Neural cell (in vitro differentiated cells): ENCODE results near the gene LYPD1. TPM values are rescaled to one million over a fixed set of nuclear protein-coding genes. Genes with fewer than 3 reads are reported as not detected.

Source experiments
- H2AFZ ChIP-seq: fragments of 200-600, 300-800 bp; sonication (generic), shearing (Covaris generic); 2 replicates; pipeline ENCODE4 v1.6.0; 2014; ENCODE audit warnings: low read depth, mild to moderate bottlenecking, antibody characterized with exemption, low read length, moderate library complexity
- H3F3A ChIP-seq: fragments of 200-600 bp; shearing (Covaris generic); 2 replicates; pipeline ENCODE4 v1.6.1; 2016; ENCODE audit warnings: mild to moderate bottlenecking, moderate library complexity, mixed read lengths, antibody characterized with exemption, low read length; ENCODE audit not compliant: insufficient read depth, poor library complexity, severe bottlenecking
- H3K27ac ChIP-seq: fragments of 200-600, 300-800 bp; sonication (generic), shearing (Covaris generic); 2 replicates; pipeline ENCODE4 v1.5.1; 2014; ENCODE audit warnings: mild to moderate bottlenecking, low read length, moderate library complexity
- H3K27me3 ChIP-seq: fragments of 300-800, 200-600 bp; sonication (generic), shearing (Covaris generic); 2 replicates; pipeline ENCODE4 v1.6.0; 2014; ENCODE audit warnings: mild to moderate bottlenecking, low read depth, low read length, moderate library complexity; ENCODE audit not compliant: insufficient read depth
- H3K36me3 ChIP-seq: fragments of 300-800, 200-600 bp; sonication (generic), shearing (Covaris generic); 2 replicates; pipeline ENCODE4 v1.5.1; 2014; ENCODE audit warnings: mild to moderate bottlenecking, antibody characterized with exemption, low read length, moderate library complexity; ENCODE audit not compliant: insufficient read depth
- H3K4me2 ChIP-seq: fragments of 300-800, 200-600 bp; sonication (generic), shearing (Covaris generic); 2 replicates; pipeline ENCODE4 v1.6.0; 2014; ENCODE audit warnings: mild to moderate bottlenecking, low read length
- H3K4me3 ChIP-seq: fragments of 300-800, 200-600 bp; sonication (generic), shearing (Covaris generic); 2 replicates; pipeline ENCODE4 v1.5.1; 2014; ENCODE audit warnings: mild to moderate bottlenecking, low read length, moderate library complexity
- H3K79me2 ChIP-seq: fragments of 200-600 bp; shearing (Covaris generic); replicated peaks from 2 replicates; pipeline ENCODE4 v1.6.0; 2014; ENCODE audit warnings: mild to moderate bottlenecking, low read length, moderate library complexity; ENCODE audit not compliant: insufficient read depth
- H3K9ac ChIP-seq: fragments of 300-800, 200-600 bp; sonication (generic), shearing (Covaris generic); 2 replicates; pipeline ENCODE4 v1.6.1; 2016; ENCODE audit warnings: mild to moderate bottlenecking, low read length, mixed read lengths
- H3K9me2 ChIP-seq: fragments of 200-600 bp; shearing (Covaris generic); 2 replicates; pipeline ENCODE4 v1.6.1; 2016; ENCODE audit warnings: mild to moderate bottlenecking, low read length, mixed read lengths; ENCODE audit not compliant: insufficient read depth
- H3K9me3 ChIP-seq: fragments of 200-600, 300-800 bp; sonication (generic), shearing (Covaris generic); 2 replicates; pipeline ENCODE4 v1.6.1; 2016; ENCODE audit warnings: mild to moderate bottlenecking, mixed run types, low read length, moderate library complexity, mixed read lengths
- H4K20me1 ChIP-seq: fragments of 200-600 bp; shearing (Covaris generic); 2 replicates; pipeline ENCODE4 v1.6.1; 2016; ENCODE audit warnings: mild to moderate bottlenecking, mixed run types; ENCODE audit not compliant: insufficient read depth
- CTCF ChIP-seq: fragments of 450-650 bp; IDR thresholded peaks from 2 replicates; pipeline ENCODE4 v1.5.1; 2014; ENCODE audit warnings: antibody characterized with exemption, mild to moderate bottlenecking, moderate library complexity; ENCODE audit not compliant: poor library complexity, severe bottlenecking
- EP300 ChIP-seq: fragments of 450-650 bp; conservative IDR thresholded peaks from 2 replicates; pipeline ENCODE4 v1.6.1; 2014; ENCODE audit warnings: antibody characterized with exemption, mild to moderate bottlenecking, moderate library complexity; ENCODE audit not compliant: poor library complexity, severe bottlenecking
- EZH2 ChIP-seq: fragments of 200-600, 300-800 bp; shearing (Covaris generic), sonication (generic); IDR thresholded peaks from 2 replicates; pipeline ENCODE4 v1.6.1; 2014; ENCODE audit warnings: antibody characterized with exemption, low read length, borderline replicate concordance, mild to moderate bottlenecking; ENCODE audit not compliant: insufficient read depth, poor library complexity, severe bottlenecking
- MXI1 ChIP-seq: fragments of 450-650 bp; conservative IDR thresholded peaks from 2 replicates; pipeline ENCODE4 v1.6.1; 2014; ENCODE audit warnings: antibody characterized with exemption, mild to moderate bottlenecking; ENCODE audit not compliant: poor library complexity, severe bottlenecking
- POLR2AphosphoS5 ChIP-seq: IDR thresholded peaks from 2 replicates; pipeline ENCODE4 v1.6.1; 2012
- RAD21 ChIP-seq: fragments of 450-650 bp; conservative IDR thresholded peaks from 2 replicates; pipeline ENCODE4 v1.6.1; 2014; ENCODE audit warnings: antibody characterized with exemption, mild to moderate bottlenecking, moderate library complexity
- REST ChIP-seq: IDR thresholded peaks from 2 replicates; pipeline ENCODE4 v1.6.1; 2012; ENCODE audit warnings: borderline replicate concordance
- SMC3 ChIP-seq: fragments of 450-650 bp; conservative IDR thresholded peaks from 2 replicates; pipeline ENCODE4 v1.6.1; 2014; ENCODE audit warnings: antibody characterized with exemption, mild to moderate bottlenecking, moderate library complexity; ENCODE audit not compliant: poor library complexity
- TAF1 ChIP-seq: IDR thresholded peaks from 2 replicates; pipeline ENCODE4 v1.6.1; 2012; ENCODE audit warnings: low read depth
- polyA minus RNA-seq: library from RNA; depleted of rRNA, polyadenylated mRNA; stranded (reverse); fragments of >200 nt; gene quantifications from 2 replicates; pipeline ENCODE4 v1.2.3, GENCODE V29; 2014
- polyA plus RNA-seq: library from polyadenylated mRNA; depleted of rRNA; stranded (reverse); fragments of >200 nt; gene quantifications from 2 replicates; pipeline ENCODE4 v1.2.3, GENCODE V29; 2014

Gene LYPD1
- polyA plus RNA-seq (78.2 and 104 TPM in 2 replicates), polyA minus RNA-seq (74.8 and 78.6 TPM in 2 replicates)

- peak within 1 kb of the TSS; percentile 70 for H3K4me2 ChIP-seq
- TF ChIP-seq EP300 (no peak), CTCF (no peak), EZH2 (no peak), POLR2AphosphoS5 (peak; percentile 11), MXI1 (no peak), REST (no peak)
- H3F3A ChIP-seq: peaks cover 6% of the 10 kb centered on the region
- H3K9ac ChIP-seq: peak within 1 kb of the TSS; percentile 78
- peak within 1 kb of the TSS; percentile 92 for H3K4me3 ChIP-seq
- H3K9me3 ChIP-seq: no peaks in the 10 kb centered on the region
- H3K27me3 ChIP-seq: no peaks in the 10 kb centered on the region
- peaks cover 5% of the 10 kb centered on the region for H3K79me2 ChIP-seq
- no peaks in the 10 kb centered on the region for H3K9me2 ChIP-seq
- H4K20me1 ChIP-seq: no peaks in the 10 kb centered on the region
- H3K36me3 ChIP-seq: no peaks in the 10 kb centered on the region
- peak within 1 kb of the TSS; percentile 60 for H3K27ac ChIP-seq
- peak within 1 kb of the TSS; percentile 41 for H2AFZ ChIP-seq
Observed at GRCh38 chr2:132669908-132670495, at the start of gene LYPD1. LYPD1 (minus strand) TSS chr2:132670205; CDS start chr2:132669932, 273 bp downstream.

GRCh38 chr2:132719480-132719879 lies 49.5 kb upstream of the LYPD1 start:
- Histone ChIP-seq H3K79me2 (no peaks in the 10 kb centered on the region), H3K9ac (no peak overlapping the region), H3K27me3 (no peaks in the 10 kb centered on the region), H3K9me3 (no peaks in the 10 kb centered on the region), H3K4me3 (no peak overlapping the region), H3K27ac (no peak overlapping the region), H2AFZ (no peak overlapping the region), H3K36me3 (no peaks in the 10 kb centered on the region), H3K9me2 (no peaks in the 10 kb centered on the region), H3K4me2 (no peak overlapping the region), H4K20me1 (no peaks in the 10 kb centered on the region), H3F3A (no peaks in the 10 kb centered on the region)
- no peak for TF ChIP-seq SMC3
- TF ChIP-seq EZH2: no peak
- no peak for TF ChIP-seq CTCF
- TF ChIP-seq REST: no peak
- TF ChIP-seq EP300: no peak
- TF ChIP-seq TAF1: no peak
- TF ChIP-seq RAD21: no peak
- no peak for TF ChIP-seq POLR2AphosphoS5
